T-helper 1 cell (primary cell): Measurements from ENCODE around the gene CIAPIN1.

ENCODE experiments used
- DNase-seq, 5 donors: peaks; one replicate each; pipeline ENCODE4 v3.0.0-alpha.2; 2012 to 2020

CIAPIN1 gene

GRCh38 chr16:57381791-57382534 is 65.2 kb downstream of the CIAPIN1 start:
- no peak for DNase-seq

- no peak for DNase-seq
Measured at GRCh38 chr16:57380671-57381462, 66.3 kb downstream of the CIAPIN1 start.

DNA sequence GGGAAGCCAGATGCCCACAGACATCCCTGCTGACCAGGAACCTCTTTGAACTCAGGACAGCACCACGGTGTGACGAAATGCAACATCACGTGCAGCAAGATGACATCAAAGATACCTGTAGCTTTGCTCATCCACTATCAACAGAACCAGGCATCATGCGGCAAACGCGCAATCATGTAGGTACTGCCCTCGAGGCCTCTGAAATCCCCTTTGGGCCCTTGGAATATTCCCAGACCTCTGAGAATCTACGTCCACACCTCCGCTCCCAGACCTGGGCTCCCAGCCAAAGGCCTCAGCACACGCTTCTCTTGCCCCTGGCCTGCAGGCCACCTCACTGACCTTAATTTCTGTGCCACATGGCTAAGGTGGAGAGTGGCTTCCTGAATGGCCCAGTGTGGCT is 67.6 kb downstream of the CIAPIN1 start:
- no peak for DNase-seq
